Ishikawa (cell line): ENCODE measurements around the gene PTGFRN.

ENCODE experiments used
- CREB1 ChIP-seq: IDR thresholded peaks from 2 replicates; pipeline ENCODE4 v1.6.1; 2012; ENCODE audit warnings: low read depth
- RAD21 ChIP-seq: IDR thresholded peaks from 2 replicates; pipeline ENCODE4 v1.6.1; 2012; ENCODE audit warnings: low read depth
- ZBTB7A ChIP-seq: IDR thresholded peaks from 2 replicates; pipeline ENCODE4 v1.6.1; 2012; ENCODE audit warnings: low read depth

GRCh38 chr1:116957646-116958045 is 47.9 kb downstream of the PTGFRN start:
- TF ChIP-seq RAD21 (no peak), CREB1 (no peak), ZBTB7A (no peak)
